Mesenteric fat pad (tissue), 1 donor: Measurements from ENCODE around the gene NFKBIZ. TPM values are rescaled to one million over a fixed set of nuclear protein-coding genes. Genes with fewer than 3 reads are reported as not detected.

Experiments used
- DNase-seq: peaks from one replicate; pipeline ENCODE4 v3.0.0-alpha.2; 2020; ENCODE audit warnings: low spot score
- long read RNA-seq: library from polyadenylated mRNA; unstranded; transcript quantifications from one replicate; pipeline ENCODE4 v2.0.0, GENCODE V29; 2020
- total RNA-seq: library from RNA; stranded (reverse); fragmentation: NEBNext Ultra II Directional; extraction: Animal tissue kit (Norgen Biotek cat#: 25700); gene quantifications from one replicate; pipeline ENCODE4 v1.2.1, GENCODE V29; 2021
- donor health status: DM: yes; HTN: yes; CAD: no.

Gene NFKBIZ, protein sequence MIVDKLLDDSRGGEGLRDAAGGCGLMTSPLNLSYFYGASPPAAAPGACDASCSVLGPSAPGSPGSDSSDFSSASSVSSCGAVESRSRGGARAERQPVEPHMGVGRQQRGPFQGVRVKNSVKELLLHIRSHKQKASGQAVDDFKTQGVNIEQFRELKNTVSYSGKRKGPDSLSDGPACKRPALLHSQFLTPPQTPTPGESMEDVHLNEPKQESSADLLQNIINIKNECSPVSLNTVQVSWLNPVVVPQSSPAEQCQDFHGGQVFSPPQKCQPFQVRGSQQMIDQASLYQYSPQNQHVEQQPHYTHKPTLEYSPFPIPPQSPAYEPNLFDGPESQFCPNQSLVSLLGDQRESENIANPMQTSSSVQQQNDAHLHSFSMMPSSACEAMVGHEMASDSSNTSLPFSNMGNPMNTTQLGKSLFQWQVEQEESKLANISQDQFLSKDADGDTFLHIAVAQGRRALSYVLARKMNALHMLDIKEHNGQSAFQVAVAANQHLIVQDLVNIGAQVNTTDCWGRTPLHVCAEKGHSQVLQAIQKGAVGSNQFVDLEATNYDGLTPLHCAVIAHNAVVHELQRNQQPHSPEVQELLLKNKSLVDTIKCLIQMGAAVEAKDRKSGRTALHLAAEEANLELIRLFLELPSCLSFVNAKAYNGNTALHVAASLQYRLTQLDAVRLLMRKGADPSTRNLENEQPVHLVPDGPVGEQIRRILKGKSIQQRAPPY
- 133 TPM for total RNA-seq
- long read RNA-seq, transcript NFKBIZ-211 (2 exons, 482 nt): minor isoform, 5 of 114 reads
- long read RNA-seq, transcript NFKBIZ-202 (12 exons, 3,923 nt): major isoform, 68 of 114 reads
- long read RNA-seq, partial matches to known transcripts: 23 of 114 reads
- long read RNA-seq, other reads (novel, unspliced or antisense): 15 of 114 reads

DNA sequence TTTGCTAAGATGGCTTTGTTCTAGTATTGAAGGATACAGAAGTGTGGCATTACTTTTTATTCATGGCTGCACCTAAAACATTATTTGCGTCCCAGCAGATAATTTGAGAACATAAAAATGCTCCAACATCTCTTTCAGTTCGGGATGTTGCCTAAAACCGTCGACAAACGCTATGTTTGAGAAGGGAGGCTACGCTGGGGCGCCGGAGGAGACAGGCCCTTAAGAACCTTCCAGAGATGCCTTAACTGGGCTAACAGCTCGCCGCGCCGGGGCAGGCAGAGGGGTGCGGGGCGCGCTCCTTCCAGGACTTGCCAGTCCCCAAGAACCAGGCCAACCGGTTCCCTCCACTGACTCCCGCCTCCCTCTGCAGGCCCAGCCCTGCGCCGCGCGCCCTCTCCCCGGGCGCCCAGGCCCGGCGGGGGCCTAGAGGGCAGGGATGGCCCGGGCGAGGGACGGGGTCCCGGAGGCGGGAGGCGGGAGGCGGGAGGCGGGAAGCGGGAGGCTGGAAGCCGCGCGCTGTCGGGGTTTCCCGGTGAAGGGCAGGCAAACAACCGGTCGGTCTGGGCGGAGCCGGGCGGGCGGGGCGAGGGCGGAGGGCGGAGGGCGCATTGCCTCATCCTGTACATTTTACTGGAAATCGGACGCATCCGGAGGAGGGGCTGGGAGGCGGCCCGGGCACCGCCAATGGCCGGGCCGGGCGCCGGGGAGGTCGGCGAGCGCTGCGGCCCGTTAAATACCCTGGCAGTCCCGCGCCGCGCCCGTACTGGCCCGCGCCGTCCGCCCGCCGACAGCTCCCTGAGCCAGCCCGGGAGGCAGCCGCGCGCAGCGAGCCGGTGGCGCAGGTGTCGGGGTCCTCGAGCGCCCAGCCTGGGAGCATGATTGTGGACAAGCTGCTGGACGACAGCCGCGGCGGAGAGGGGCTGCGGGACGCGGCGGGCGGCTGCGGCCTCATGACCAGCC lies at the start of gene NFKBIZ:
TSS of gene NFKBIZ (plus strand) at position 761 of the 960 bp plus-strand sequence. CDS start at position 876, 115 bp downstream.
- DNase-seq: peak; percentile 100

DNA sequence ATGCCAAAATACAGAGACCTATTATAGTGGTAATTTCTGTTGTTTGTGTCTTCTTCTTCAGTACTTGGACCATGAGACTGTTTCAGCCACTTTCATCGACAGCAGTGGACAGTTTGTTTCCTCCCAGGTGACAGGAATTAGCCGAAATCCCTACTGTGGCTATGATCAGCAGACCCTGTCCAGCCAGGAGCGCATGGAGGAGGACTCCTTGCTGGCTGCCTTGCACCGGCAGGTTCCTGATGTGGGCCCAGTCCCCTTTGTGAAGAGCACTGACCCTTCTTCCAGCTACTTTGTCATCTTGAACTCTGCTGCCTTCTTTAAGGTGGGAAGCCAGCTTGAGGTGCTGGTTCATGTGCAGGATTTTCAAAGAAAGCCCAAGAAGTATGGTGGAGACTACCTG lies 48.1 kb upstream of the NFKBIZ start:
- DNase-seq: no peak

DNA sequence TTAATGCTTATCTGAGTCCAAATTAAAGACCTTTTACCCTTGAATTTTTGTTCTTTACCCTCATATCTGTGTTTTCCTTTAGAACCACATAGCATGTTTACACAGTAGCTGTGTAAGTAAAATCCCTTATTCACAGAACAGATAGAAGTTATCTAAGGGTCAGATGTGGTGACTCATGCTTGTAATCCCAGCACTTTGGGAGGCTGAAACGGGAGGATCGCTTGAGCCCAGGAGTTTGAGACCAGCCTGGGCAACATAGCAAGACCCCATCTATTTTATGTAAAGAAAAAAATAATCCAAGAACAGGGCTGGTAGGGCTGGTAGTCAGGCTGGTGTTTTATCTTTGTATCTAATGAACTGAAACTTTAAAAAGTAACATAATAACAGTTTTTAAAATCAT lies 47.1 kb upstream of the NFKBIZ start:
- no peak for DNase-seq

DNA sequence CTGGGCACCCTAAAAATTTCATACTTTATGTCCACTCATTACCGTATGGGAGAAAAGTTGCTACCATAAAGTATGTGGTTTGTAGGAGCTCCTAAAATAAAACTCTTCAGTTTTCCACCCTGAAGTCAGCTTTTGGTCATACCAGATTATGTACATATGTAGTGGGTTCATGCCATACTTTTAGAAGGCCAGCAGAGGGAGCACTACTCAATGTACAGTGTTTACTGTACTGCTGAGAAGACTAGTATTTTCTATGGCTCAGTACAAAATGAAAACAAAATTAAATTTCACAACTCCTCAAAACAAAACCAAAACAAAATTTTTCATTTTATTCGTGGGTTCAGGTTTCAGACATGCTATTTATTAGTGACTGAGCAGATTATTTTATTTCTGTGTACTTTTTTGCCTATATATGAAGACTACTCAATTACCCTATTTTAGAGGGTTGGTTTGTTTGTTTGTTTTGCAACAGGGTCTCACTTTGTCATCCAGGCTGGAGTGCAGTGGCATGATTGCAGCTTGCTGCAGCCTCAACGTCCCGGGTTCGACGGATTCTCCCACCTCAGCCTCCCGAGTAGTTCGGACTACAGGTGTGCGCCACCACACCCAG lies 46.0 kb upstream of the NFKBIZ start:
- DNase-seq: no peak

DNA sequence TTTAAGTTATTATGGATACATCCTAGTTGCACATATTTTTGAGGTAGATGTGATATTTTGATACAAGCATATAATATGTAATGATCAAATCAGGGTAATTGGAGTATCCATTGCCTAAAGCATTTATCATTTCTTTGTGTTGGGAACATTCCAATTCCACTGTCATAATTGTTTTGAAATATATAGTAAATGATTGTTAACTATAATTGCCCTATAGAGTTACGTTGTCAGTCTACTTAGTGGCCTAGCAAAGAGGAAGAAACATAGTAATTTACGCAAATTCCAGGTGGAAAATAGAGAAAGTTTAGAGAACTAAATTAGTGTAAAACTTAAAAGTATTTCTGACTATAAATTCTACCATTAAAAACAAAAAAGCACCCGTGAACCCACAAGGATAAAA lies 45.4 kb upstream of the NFKBIZ start:
- DNase-seq: no peak

DNA sequence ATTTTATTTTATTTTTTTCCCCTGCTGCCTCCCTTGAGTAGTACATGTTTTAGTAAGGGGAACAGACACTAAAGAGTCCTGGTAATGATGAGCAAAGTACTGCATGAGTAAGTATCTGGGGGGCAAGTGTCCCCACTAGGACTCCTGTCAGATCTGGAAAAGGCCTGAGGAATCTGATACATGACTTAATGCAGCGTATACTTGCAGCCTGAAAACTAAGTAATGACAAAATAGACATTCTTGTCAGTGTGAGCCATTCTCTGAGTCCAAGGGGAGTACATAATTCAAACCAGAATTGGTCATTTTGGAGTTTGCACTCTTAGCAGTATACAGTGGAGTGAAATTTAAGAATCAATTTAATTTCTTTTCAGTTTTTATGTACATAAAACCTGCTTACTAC lies 42.8 kb upstream of the NFKBIZ start:
- DNase-seq: no peak

DNA sequence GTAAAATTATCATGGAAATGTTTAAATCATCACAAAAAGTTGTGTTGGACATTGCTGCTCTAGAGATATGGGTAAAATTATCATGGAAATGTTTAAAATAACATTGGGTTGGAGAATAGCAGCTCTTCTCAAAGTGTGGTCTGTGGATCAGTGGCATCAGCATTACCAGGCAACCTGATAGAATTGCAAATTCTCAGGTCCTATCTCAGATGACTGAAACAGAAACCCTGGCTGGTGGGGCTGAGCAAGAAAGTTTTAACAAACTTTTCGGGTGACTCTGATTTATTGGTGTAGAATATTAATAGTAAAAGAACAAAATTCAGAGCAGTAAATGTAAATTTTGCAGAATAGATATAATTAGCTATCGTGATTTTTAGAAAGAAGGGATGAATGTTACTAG lies 41.4 kb upstream of the NFKBIZ start:
- DNase-seq: no peak

DNA sequence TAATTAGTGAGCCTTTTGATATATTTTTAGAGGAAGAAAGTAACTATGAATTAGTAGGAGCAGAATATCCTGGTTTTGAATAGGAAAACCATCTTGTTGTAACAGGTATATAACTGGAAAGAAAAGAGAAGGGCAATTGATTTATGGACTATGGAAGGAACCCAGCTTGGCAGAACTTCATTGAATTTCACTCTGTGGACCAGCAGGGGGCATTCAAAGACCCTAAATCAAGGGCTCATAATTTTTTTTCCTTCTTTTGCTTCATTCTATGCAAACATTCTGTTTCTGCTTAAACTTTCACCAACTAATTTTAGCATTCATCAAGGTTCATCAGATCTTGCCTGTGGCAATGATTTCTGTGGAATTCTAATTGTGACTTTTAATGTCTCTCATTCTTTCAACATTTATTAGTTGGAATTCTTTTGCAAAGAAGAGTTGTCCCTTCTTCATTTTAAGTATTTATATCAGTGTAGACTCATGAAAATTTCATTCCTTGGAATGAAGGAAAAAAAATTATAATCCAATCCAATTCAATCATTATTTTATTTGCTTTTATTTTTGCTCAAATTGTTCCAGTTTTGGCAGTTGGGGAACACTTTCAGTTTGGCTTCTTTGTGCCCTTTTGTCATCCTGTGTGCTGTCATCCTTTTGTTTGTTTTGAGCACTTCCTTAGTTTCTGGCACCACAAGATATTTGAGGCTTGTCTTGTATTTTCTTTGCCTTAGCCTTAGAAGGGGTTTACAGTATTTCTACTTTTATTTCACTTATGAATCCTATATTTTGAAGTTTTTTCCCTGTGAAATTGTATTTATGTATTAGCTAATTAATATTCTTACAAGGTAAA lies 39.9 kb upstream of the NFKBIZ start:
- no peak for DNase-seq

DNA sequence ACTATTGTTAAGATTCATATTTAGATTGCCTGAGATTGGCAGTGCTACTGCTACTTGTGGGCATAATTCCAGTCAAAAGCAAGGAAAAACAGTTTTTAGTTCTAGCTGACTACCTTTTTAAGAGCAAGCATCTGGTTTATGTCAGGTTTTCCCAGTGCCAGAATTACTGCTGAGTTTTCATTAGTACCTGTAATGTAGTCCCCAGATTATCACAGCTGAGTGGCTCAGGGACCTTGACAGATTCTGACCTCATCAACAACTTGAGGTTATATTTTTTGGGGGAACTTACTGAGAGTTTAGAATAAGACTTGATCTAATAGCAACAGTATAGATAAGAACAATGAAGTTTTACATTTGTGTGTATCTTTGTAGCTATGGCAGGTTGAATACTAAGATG lies 39.3 kb upstream of the NFKBIZ start:
- no peak for DNase-seq

DNA sequence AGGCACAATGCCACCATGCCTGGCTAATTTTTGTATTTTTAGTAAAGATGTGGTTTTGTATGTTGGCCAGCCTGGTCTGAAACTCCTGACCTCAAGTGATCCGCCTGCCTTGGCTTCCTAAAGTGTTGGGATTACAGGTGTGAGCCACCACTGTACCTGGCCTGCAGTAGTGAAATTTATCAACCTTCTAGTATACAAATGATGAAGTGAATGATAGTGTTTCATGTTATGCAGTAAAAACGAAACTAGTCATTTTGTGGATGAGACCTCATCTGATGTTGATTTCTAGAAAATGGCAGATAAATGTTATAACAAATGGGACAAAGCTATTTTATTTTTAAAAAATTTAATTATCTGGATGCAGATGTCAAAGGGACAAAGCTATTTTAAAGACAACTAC lies 37.4 kb upstream of the NFKBIZ start:
- DNase-seq: no peak

DNA sequence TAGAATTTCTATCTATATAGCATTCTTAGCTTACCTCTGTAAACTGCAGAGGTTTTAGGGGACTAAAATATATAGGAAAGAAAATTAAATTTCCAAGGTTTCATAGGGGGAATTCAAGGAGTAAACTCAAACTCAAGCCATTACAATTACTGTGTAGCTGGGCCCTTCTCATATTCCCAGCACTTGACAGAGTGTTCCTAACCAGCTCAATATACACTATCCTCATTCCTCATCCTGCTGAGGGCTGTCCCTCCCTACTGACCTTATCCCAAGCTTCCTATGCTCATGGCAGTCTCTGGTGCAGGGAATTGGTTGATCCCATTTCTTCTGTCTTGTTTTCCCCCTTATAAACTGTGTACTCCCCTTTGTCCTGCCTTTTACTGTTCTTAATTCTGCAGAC lies 36.4 kb upstream of the NFKBIZ start:
- DNase-seq: no peak

DNA sequence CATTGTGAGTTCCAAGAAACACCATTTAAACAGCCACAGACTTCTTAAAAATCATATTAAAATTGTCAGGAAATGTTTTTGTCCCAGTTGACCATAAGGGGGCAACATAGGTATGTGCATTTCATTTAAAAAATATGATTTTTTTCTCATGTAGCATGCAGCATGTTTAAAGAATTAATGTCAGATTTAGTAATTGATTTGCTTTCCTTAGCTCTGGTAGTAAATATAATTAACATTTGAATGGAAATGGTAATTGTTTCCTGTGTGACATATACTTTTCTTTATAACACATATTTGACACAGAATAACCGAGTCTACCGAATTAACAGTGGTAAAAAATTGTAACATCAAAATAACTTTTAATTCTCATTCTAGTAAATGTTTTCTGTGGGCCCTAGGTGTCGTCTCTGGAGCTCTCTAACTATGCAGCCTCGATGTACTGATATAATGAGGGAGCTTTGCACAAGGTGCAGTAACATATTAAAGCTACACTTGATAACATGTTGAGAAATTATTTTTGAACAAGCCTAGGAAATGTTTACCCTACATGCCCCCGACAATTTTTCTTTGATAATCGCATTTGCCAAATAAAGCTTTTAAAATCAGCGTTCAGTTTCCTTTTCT lies 35.4 kb upstream of the NFKBIZ start:
- no peak for DNase-seq

DNA sequence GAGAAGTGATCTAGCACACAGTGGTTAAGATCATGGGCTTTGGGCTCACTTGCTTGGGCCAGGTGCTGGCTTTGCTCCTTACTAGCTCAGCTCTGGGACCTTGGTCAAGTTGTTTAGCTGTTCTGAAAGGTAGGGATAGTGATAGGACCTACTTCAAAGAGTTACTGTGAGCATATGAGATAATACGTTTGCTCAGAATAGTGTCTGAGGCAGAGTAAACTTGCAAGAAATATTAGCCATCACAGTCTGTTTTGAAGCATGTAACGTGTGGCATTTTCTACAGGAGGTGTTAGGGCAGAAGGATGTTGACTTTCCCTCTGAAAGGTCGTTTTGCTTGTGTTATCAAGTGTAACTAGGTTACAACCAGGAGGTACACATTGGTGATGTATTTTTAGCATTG lies 34.5 kb upstream of the NFKBIZ start:
- no peak for DNase-seq

DNA sequence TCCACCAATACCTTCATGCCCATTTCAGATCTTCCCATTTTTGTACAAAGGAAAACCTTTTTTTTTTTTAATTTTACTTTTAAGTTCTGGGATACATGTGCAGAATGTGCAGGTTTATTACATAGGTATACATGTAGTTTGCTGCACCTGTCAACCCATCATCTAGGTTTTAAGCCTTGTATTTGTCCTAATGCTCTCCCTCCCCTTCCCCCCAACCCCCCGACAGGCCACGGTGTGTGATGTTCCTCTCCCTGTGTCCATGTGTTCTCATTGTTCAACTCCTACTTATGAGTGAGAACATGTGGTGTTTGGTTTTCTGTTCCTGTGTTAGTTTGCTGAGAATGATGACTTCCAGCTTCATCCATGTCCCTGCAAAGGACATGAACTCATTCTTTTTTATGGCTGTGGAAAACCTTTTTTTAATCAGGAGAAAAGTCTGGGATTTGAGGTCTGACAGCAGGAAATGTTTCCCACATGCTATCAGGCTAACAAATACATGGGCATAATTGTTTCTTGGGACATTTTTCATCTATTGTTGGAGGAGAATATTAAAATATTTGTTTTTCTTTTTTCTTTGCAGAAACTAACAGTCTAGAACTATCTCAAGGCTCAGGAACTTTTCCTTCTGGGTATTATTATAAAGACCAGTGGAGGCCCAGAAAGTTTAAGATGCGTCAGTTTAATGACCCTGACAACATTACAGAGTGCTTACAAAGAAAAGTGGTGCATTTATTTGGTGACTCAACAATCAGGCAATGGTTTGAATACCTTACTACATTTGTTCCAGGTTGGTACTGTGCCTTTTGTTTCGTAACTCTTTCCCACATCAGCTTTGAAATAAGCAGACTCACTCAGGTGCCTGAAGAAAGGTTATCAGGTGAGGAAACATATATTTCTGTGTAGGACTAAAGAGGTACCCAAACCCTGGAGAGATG lies 32.8 kb upstream of the NFKBIZ start:
- DNase-seq: no peak

DNA sequence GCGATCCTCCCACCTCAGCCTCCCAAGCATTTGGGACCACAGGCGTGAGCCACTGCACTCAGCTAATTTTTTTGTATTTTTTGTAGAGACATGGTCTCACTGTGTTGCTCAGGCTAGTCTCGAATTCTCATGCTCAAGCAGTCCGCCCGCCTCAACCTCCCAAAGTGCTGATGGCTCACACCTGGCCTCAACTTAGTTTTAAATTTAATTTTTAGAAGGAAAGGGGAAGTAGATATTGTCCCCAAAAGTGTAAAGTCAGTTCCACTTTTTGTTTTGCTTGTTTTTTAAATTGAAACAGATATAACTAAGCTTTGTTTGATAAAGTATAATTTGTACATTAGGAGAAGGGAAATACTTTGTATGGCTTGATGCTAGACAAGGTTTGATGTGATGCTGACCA lies 31.3 kb upstream of the NFKBIZ start:
- DNase-seq: no peak

DNA sequence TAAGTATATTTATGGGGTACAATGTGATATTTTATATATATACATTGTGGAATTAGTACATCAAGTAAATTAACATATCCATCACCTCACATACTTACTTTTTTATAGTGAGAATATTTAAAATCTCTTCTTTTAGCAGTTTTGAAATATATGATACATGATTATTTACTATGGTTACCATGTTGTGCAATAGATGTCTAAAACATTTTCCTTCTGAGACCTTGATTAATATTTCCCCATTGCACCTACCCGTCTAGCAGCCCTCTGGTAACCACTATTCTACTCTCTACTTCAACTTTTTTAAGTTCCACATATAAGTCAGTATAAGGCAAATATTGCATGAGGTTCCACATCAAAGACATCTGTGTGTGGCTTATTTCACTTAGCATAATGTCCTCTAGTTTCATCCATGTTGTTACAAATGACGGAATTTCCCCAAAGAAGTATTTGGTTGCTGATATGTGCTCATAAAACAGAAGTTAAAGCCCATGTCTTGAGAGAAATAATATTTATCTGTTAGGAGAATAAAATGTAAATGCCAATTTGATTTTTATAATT lies 29.6 kb upstream of the NFKBIZ start:
- DNase-seq: no peak

DNA sequence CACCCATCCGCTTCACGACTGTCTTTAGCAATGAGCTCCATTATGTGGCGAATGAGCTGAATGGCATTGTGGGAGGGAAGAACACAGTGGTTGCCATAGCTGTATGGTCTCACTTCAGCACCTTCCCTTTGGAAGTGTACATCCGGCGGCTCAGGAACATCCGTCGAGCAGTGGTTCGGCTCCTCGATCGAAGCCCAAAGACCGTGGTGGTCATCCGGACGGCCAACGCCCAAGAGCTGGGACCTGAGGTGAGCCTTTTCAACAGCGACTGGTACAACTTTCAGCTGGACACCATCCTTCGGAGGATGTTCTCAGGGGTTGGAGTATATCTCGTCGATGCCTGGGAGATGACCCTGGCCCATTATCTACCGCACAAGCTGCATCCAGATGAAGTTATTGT lies 27.8 kb upstream of the NFKBIZ start:
- DNase-seq: no peak

DNA sequence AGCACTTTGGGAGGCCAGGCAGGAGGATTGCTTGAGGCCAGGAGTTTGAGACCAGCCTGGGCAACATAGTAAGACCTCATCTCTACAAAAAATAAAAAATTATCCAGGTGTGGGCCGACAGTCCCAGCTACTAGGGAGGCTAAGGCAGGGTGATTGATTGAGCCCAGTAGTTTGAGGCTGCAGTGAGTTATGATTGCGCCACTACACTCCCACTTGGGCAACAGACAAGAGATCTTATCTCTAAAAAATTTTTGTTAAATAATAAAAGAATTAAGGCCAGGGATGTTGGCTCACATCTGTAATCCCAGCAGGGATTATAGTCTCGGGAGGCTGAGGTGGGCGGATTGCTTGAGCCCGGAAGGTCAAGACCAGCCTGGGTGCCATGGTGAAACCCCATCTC lies 25.8 kb upstream of the NFKBIZ start:
- DNase-seq: no peak
